Renal pelvis (tissue), 4 donors: Measurements from ENCODE around the gene MSI1. TPM values are rescaled to one million over a fixed set of nuclear protein-coding genes. Genes with fewer than 3 reads are reported as not detected.
"Not testable (repeated sequence)": the region's sequence is repeated elsewhere in the genome, so short reads cannot be mapped to it uniquely, and the experiment has no call there.

Source experiments
- DNase-seq: peaks from one replicate; pipeline ENCODE4 v3.0.0-alpha.2; 2013
- polyA plus RNA-seq, 3 donors: library from polyadenylated mRNA; unstranded; fragments of 120-200 nt; gene quantifications; one replicate each; pipeline ENCODE4 v1.2.1, GENCODE V29; 2013; ENCODE audit not compliant: insufficient read length in 3 of 3

The MSI1 gene
- polyA plus RNA-seq, 3 donors, result 21.9 to 25.0 (median 24.0) TPM

DNA sequence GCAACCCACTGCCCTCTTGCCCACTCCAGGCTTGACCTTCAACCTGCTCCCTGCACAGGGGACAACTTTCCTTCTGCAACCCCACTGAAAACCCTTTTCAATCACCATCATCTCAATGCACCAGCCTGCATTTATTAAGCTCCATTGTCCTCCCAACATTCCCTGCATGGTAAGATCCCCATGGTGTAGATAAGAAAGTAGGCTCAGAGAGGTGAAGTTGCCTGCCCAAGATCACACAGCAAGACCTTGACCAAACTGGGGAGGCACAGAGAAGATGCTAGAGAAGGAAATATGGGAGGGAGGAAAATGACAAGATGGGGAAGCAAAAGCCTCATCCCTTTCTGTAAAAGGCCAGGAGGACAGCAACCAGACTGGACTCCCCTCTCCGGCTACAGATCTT, 9.8 kb downstream of the MSI1 start:
- DNase-seq, result no peak

DNA sequence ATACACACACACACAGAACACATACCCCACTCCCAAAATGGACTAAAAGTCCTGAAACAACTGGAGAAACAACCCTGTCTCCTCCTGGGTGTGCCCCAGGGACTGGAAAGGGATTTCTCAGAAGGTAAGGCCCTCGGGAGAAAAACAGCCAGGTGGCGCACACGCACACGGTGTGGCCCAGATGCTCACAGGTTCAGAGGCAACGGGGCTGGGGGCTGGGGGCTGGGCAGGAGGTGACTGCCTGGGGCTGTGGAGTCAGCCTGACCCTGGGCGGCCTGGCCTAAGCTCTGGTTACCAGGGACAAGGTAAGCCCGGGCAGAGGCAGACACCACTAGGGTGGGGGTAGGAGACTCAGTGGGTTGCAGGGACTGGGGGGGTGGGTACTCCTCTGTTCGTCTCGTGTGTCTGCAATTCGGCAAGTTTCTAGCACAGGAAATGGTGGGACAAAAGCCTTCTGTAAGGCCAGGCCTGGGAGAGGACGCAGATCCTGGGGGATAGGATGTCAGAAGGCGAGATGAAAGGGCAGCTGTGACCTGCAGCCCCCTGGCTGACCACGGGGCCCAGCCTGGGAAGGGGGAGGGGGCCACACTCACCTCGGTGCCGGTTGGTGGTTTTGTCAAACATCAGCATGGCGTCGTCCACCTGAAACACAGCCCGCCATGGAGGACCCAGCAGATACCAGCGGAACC, 10.4 kb downstream of the MSI1 start:
- no peak for DNase-seq

DNA sequence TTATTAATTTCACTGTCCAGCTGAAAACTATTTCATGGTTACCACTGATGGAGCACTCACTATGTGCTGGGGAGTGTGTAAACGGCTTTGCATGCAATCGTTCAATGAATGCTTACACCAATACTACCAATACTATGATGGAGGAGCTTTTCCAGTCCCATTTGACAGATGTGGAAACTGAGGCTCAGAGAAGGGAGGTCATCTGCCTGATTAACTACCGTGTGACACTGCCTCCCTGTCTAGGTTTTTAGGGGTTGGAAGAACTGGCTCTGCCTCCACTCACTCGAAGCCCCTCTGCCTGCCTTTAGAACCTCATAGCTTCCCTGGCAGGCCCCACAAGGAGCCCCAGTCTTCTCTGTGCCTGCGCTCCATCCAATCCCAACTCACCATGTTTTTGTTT, 11.9 kb downstream of the MSI1 start:
- DNase-seq, result no peak

DNA sequence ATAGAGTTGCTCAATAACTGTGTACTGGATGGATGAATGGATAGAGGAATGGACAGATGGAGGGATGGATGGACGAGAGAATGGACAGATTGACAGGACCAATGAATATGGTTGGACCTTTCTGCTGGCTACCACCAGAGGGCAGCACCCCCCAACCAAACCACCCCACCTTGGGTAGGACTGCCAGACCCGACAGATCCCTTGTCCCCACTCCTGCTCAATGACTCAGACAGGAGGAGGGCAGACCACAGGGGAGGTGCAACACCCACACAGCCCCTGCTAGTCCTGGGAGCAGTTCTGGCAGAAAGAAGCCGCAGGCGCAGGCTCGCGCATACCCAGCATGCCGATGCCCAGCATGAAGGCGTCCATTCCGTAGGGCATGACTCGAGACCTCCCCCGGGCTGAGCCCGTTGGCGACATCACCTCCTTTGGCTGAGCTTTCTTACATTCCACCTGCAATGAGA, 12.4 kb downstream of the MSI1 start:
- peak; percentile 78 for DNase-seq

DNA sequence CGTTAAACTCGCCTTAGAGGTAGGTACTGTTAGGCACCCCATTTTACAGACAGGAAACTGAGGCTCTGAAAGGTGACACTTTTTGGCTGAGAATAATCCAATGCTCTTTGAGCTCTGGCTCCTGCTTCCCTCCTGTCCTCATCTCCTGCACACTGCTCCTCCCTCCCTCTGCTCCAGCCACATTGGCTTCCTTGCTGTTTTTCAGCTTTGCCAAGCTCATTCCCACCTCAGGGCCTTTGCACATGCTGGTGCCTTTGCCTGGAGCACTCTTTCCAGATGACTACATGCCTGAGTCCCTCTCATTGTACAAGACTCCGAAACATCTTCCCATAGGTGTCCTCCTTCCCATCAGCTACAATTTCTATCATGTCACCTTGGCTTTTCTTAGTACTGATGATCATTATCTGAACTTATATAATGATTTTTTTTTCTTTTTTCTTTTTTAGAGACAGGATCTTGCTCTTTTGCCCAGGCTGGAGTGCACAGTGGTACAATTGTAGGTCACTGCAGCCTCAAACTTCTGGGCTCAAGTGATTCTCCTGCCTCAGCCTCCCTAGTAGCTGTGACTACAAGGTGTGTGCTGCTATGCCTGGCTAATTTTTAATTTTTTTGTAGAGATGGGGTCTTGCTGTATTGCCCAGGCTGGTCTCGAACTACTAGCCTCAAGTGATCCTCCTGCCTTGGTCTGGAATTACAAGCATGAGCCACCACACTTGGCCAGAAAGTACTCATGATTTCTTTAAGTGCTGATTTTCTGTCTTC, 15.2 kb downstream of the MSI1 start:
- DNase-seq, result no peak

DNA sequence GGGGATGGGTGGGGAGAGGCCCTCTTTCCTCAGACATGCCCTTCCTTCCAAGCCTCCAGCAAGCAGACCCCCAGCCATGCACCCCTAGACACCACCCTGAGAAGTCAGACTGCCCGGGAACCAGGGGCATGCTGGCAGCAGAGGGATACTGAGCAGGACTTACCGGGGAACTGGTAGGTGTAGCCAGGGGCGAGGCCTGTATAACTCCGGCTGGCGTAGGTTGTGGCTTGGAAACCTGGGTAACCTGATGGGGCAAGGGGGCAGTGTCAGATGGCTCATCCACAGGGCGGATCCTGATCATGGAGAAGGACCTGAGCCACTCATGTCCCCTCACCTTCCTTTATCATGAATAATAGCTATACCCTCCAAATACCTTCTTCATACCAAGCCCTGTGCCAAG, 15.8 kb downstream of the MSI1 start:
- no peak for DNase-seq

DNA sequence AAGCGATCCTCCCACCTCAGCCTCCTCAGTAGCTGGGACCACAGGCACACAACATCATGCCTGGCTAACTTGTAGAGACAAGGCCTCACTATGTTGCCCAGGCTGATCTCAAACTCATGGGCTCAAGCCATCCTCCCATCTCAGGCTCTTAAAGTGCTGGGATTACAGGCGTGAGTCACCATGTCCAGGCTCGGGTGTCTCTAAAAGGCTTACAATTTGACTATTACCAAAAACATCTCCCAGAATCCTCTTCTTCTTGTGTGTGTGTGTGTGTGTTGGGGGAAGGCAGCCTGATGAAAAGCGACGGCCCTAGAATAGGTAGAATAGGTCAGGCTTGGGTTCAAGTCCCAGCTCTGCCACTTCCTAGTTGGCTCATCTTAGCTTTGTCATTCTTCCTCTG, 16.8 kb downstream of the MSI1 start:
- DNase-seq, result no peak

DNA sequence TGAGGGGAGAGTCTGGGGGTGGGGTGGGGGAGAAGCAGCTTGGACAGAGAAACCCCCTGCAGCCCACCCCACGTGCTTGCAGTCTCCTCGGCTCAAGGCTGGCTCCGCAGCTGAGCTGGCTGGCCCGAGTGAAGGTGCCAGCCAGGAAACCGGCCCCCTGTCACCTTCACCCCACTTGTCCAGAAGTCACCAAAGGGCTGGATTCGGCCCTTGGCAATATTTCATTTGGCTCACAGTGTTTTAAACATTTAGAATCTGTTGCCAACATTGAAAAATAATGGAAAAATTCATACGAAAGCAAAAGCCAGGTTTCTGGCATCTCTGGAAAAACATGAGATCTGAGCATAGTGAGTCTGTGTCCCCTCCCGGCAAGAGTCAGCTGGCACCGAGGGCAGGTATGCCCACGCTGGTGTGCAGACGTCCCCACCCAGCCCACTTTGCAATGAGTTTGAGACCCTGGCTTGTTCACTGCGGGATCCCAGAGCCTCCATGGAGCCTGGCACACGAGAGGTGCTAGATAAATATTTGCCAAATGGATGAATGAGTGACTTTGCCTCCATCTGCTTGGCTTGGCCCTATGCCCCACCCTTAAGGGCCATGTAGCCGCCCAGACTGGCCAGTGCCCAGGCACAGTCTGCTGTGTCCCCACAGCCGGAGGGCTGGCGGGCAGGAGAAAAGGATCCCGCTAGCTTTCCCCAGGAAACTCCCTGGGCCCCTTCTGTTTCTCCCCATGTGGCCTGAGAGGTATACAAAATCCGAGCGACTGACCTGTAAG, 18.2 kb downstream of the MSI1 start:
- DNase-seq, result no peak

DNA sequence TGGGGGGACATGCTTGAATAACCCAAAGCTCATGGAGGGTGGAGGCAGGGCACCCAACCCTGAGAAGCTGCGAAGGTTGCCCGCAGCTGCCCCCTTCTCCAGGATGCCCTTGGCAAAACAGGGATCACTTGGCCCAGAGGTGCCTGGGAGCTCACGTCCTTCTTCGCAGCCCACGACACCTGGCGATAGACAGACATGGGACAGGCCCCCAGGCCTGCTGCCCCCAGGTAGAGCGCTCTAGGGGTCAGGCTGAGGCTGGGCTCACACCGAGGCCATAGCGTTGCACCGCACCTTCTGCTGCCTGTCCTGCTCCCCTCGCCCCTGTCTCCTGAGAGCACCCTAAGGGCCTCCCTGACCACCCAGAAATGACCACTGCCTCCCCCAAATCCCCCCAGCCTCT, 21.2 kb downstream of the MSI1 start:
- no peak for DNase-seq

DNA sequence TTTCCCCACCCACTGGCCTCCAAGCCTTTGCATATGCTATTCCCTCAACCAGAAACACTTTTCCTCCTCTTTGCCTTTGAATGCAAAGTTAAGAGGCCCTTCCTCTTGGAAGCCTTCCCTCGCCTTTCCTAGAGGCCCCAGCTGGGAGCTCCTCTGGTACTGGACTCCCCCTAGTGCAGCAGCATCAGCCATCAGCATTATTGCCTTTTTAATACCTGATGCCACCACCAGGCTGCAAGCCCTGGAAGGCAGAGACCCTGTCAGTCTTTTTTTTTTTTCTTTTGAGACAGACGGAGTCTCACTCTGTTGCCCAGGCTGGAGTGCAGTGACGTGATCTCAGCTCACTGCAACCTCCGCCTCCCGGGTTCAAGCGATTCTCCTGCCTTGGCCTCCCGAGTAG, 22.3 kb downstream of the MSI1 start:
- no peak for DNase-seq

DNA sequence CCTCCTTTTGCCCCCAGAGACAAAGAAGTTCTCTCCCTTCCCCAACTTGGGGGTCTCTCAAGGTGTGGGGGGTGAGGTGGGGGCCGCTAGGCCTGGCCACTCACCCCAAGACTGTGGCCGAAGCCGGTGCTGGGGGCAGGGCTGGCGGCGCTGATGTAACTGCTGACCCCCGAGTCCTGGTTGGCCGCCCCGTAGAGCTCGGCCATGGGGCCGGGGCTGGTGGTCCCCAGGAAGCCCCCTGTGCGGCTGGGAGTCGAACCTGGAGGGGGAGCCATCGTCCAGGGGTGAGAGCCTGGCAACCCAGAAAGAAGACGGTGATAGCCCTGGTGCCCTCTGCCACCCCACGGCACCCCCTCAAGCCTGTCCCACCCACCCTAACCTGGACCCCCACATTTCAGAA, 22.9 kb downstream of the MSI1 start:
- DNase-seq, result no peak

DNA sequence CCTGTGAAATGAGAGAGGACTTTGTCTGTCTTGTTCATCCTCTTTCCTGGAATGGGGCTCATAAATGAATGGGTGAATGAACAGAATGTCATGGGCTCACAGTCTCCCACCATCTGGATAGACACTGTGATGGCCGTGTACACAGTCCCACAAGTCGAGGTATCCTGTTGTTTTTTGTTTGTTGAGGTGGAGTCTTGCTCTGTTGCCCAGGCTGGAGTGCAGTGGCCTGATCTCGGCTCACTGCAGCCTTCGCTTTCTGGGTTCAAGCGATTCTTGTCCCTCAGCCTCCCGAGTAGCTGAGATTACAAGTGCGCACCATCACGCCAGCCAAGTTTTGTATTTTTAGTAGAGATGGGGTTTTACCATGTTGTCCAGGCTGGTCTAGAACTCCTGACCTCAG, 25.3 kb downstream of the MSI1 start:
- no peak for DNase-seq

DNA sequence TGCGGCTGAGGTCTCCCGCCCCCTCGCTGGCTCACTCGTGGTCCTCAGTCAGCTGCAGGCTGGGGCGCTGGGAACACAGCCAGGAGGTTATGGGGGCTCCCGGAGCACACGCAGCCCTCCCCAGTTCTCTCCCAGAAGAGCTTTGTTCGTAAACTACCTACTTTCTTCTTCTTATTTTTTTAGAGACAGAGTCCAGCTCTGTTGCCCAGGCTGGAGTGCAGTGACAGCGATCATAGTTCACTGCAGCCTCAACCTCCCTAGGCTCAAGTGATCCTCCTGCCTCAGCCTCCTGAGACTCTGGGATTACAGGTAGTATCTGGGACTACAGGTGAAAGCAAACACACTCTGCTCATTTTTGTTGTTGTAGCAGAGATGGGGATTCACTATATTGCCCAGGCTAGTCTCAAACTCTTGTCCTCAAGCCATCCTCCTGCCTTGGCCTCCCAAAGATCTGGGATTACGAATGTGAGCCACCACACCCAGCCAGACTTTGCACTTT, 25.9 kb downstream of the MSI1 start:
- no peak for DNase-seq

DNA sequence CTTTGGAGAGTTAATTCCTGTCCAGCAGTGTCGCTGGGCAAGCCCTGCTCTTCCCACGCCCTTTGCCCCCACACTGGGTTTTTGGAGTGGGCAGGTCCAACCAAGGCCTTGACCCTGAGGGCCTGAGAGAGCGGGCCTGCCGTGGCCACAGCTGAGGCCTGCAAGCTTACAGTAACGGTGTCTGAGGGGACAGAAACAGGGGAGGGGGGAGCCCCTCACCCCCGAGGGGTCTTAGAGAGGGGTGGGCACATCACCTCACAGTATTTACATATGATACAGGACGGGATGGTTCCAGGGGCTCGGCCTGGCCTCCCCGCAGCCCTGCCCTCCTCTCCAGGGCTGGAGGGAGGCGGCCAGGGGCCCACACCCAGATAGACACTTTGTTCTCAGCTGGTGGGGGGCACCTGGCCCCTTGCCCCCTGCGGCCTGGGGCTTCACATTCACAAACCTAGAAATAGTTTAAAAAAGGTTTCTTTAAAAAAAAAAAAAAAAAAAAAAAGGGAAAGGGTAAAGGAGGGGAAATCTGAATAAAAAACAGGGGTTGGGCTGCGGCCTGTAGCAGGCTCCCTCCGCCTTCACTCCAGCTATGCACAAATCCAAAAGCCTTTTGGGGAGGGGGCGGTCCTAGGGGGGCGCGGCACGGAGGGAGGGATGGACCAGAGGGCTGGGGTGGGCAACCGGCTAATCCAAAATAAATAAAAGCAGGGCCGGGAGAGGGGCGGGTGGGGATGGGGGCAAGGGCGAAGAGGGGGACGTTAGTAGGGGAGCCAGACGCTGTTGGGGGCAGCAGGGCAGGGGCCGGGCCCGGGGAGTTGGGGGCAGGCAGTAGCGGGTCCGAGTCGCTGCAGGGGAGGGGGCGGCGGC, 26.6 kb downstream of the MSI1 start:
- no peak for DNase-seq

DNA sequence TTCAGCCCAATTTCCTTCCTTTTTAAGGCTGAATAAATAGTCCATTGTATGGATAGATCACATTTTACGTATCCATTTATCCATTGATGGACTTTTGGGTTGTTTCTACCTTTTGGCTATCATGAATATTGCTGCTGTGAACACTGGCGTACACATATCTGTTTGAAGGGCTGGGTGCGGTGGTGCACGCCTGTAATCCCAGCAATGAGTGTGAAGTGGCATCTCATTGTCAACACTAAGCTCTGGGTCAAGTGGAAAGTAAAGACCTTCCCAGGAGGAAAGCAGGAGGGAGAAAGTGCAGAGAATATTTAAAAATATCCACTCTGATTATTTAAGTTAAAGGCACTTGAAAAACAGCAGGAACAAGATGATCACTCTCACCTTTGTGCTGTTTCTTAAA, 29.7 kb downstream of the MSI1 start:
- DNase-seq, result no peak

DNA sequence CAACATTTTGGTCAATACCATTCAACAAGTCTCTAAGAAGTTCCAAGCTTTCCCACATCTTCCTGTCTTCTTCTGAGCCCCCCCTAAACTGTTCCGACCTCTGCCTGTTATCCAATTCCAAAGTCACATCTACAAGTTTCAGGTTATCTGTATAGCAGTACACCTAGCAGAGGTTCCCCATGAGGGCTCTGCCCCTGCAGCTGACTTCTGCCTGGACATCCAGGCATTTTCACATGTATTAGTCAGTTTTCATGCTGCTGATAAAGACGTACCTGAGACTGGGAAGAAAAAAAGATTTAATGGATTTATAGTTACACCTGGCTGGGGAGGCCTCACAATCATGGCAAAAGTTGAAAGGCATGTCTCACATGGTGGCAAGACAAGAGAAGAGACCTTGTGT, 31.2 kb downstream of the MSI1 start:
- DNase-seq, result no peak

DNA sequence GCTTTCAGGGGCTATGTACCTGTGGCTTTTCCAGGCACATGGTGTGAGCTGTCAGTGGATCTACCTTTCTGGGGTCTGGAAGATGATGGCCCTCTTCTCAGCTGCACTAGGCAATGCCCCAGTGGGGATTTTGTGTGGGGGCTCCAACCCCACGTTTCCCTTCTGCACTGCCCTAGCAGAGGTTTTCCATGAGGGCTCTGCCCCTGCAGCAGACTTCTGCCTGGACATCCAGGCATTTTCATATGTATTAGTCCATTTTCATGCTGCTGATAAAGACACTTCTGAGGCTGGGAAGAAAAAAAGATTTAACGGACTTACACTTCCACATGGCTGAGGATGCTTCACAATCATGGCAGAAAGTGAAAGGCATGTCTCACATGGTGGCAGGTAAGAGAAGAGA, 32.6 kb downstream of the MSI1 start:
- DNase-seq, result not testable (repeated sequence)

DNA sequence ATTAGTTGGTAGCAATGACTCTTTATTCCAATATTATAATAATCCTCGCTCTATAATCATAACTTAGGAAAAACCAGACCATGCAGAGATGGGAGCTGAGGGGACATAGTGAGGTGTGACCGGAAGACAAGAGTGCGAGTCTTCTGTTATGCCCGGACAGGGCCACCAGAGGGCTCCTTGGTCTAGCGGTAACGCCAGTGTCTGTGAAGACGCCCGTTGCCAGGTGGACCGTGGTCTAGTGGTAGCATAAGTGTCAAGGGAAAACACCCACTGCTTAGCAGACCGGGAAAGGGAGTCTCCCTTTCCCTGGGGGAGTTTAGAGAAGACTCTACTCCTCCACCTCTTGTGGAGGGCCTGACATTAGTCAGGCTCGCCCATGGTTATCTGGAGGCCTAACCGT, 33.5 kb downstream of the MSI1 start:
- not testable (repeated sequence) for DNase-seq

DNA sequence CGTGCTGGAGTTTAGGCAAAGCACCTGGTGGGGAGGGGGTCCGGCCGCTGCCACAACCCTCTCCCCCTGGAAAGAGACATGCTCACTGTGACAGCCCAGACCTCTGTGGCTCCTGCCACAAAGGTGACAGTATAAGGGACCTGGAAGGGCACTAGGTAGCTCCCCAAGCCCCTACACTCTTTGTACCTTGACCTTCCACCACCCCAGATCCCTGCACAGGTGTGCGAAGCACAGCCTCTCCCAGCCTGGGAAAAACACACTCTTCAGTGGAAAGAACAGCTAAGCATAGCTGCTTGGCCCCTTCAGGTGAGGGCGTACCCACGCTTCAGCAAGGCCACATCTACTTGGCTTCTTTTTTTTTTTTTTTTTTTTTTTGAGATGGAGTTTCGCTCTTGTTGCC, 36.4 kb downstream of the MSI1 start:
- DNase-seq, result no peak

DNA sequence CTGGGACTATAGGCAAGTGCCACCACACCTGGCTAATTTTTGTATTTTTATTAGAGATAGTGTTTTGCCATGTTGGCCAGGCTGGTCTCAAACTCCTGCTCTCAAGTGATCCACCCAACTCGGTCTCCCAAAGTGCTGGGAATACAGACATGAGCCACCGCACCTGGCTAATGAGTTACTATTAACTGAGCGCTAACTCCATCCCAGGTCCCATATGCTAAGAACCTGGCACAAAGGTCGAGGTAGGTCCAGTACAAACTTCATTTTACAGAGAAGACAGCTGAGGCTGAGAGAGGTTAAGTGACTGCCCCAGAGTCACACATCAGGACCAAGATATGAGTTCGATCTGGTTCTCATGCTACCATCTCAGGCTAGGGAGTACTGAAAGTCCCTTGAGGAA, 36.9 kb downstream of the MSI1 start:
- no peak for DNase-seq

DNA sequence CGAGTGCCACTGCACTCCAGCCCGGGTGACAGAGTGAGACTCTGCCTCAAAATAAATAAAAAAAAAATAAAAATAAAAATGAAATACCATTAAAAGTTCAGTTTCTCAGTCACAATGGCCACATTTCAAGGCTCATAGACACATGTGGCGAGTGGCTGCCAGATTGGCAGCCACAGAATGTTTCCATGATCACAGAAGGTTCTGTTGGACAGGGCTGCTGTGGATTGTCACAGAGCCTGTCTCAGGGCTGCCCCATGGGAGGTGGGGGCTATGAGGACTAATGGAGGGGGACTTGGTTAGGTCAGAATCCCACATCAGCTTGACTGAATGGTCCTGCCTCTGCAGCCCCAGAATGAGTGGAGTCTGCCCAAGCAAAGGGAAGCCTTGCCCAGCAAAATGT, 37.6 kb downstream of the MSI1 start:
- no peak for DNase-seq

DNA sequence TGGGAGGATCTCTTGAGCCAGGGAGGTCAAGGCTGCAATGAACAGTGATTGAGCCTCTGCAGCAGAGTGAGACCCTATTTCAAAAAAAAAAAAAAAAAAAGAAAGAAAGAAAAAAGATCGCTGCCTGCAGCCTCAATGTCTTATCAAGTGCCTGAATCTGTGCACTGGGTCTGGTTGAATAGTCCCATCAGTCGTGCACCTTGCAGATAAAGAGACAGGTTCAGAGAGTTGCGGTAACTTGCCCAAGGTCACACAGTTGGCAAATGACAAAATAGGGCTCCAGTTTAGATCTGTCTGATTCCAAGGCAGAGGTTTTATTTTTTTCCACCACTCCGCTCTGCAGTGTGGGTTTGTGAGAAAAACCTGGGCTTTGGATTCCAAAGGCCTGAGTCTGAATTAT, 40.7 kb downstream of the MSI1 start:
- no peak for DNase-seq
